WTC11 (cell line): Measurements from ENCODE around the gene LDAF1.
"Not testable (repeated sequence)": the region's sequence is repeated elsewhere in the genome, so short reads cannot be mapped to it uniquely, and the experiment has no call there.

Source experiments
- CREM ChIP-seq: sonication (generic); formaldehyde crosslinking; IDR thresholded peaks from 2 replicates; pipeline ENCODE4 v1.8.1; 2022; ENCODE audit warnings: mild to moderate bottlenecking, missing genetic modification reagents, moderate library complexity
- ESRRA ChIP-seq: sonication (generic); formaldehyde crosslinking; IDR thresholded peaks from 2 replicates; pipeline ENCODE4 v1.8.1; 2022; ENCODE audit warnings: mild to moderate bottlenecking, missing genetic modification reagents, borderline replicate concordance
- JUN ChIP-seq: sonication (generic); formaldehyde crosslinking; IDR thresholded peaks from 2 replicates; pipeline ENCODE4 v1.8.0; 2023; ENCODE audit warnings: mild to moderate bottlenecking, missing genetic modification reagents
- NR2C2 ChIP-seq: sonication (generic); formaldehyde crosslinking; IDR thresholded peaks from 2 replicates; pipeline ENCODE4 v1.8.0; 2022; ENCODE audit warnings: mild to moderate bottlenecking, missing genetic modification reagents
- ZNF219 ChIP-seq: sonication (generic); formaldehyde crosslinking; IDR thresholded peaks from 2 replicates; pipeline ENCODE4 v1.8.0; 2023; ENCODE audit warnings: missing genetic modification reagents, mild to moderate bottlenecking, borderline replicate concordance
- TF ChIP-seq, protein P1 (sequence below): sonication (generic); formaldehyde crosslinking; IDR thresholded peaks from 2 replicates; pipeline ENCODE4 v1.8.1; 2023; ENCODE audit warnings: mild to moderate bottlenecking, missing genetic modification reagents, moderate library complexity
- TF ChIP-seq, protein P2 (sequence below): fragments of 200-600 bp; IDR thresholded peaks from 2 replicates; pipeline ENCODE4 v1.8.0; 2022; ENCODE audit warnings: antibody characterized with exemption
- TF ChIP-seq, protein P3 (sequence below): sonication (generic); formaldehyde crosslinking; IDR thresholded peaks from 2 replicates; pipeline ENCODE4 v1.8.1; 2022; ENCODE audit warnings: mild to moderate bottlenecking, moderate library complexity, missing genetic modification reagents

DNA sequence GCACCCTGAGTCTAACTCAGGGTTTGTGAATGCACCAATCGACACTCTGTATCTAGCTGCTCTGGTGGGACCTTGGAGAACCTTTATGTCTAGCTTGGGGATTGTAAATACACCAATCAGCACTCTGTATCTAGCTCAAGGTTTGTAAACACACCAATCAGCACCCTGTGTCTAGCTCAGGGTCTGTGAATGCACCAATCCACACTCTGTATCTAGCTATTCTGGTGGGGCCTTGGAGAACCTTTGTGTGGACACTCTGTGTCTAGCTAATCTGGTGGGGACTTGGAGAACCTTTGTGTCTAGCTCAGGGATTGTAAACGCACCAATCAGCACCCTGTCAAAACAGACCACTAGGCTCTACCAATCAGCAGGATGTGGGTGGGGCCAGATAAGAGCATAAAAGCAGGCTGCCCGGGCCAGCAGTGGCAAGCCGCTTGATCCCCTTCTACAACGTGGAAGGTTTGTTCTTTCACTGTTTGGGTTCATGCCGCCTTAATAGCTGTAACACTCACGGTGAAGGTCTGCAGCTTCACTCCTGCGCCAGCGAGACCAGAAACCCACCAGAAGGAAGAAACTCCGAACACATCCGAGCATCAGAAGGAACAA, 5.2 kb upstream of the LDAF1 start:
- TF ChIP-seq CREM; NR2C2 (CRISPR knock-in tag); JUN (CRISPR knock-in tag); ESRRA; ZNF219 (CRISPR knock-in tag): not testable (repeated sequence)
- TF ChIP-seq, protein P1, sequence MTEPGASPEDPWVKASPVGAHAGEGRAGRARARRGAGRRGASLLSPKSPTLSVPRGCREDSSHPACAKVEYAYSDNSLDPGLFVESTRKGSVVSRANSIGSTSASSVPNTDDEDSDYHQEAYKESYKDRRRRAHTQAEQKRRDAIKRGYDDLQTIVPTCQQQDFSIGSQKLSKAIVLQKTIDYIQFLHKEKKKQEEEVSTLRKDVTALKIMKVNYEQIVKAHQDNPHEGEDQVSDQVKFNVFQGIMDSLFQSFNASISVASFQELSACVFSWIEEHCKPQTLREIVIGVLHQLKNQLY (CRISPR knock-in tag) = not testable (repeated sequence)
- TF ChIP-seq, protein P2, sequence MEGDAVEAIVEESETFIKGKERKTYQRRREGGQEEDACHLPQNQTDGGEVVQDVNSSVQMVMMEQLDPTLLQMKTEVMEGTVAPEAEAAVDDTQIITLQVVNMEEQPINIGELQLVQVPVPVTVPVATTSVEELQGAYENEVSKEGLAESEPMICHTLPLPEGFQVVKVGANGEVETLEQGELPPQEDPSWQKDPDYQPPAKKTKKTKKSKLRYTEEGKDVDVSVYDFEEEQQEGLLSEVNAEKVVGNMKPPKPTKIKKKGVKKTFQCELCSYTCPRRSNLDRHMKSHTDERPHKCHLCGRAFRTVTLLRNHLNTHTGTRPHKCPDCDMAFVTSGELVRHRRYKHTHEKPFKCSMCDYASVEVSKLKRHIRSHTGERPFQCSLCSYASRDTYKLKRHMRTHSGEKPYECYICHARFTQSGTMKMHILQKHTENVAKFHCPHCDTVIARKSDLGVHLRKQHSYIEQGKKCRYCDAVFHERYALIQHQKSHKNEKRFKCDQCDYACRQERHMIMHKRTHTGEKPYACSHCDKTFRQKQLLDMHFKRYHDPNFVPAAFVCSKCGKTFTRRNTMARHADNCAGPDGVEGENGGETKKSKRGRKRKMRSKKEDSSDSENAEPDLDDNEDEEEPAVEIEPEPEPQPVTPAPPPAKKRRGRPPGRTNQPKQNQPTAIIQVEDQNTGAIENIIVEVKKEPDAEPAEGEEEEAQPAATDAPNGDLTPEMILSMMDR = not testable (repeated sequence)
- TF ChIP-seq, protein P3, sequence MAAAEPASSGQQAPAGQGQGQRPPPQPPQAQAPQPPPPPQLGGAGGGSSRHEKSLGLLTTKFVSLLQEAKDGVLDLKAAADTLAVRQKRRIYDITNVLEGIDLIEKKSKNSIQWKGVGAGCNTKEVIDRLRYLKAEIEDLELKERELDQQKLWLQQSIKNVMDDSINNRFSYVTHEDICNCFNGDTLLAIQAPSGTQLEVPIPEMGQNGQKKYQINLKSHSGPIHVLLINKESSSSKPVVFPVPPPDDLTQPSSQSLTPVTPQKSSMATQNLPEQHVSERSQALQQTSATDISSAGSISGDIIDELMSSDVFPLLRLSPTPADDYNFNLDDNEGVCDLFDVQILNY (CRISPR knock-in tag) = not testable (repeated sequence)
